ENCODE data around the gene KIF26B. TPM values are rescaled to one million over a fixed set of nuclear protein-coding genes. Genes with fewer than 3 reads are reported as not detected.

The KIF26B gene
- total RNA-seq, 4 donors from 2014 or later, result 0.90 to 2.0 (median 1.5) TPM

GRCh38 chr1:245461681-245462080 is 306.9 kb downstream of the KIF26B start:
- Histone ChIP-seq H3K27ac (no peak overlapping the region), H3K36me3 (no peaks in the 10 kb centered on the region), H3K27me3 (no peaks in the 10 kb centered on the region), H3K4me3 (no peak overlapping the region), H3K9me3 (no peaks in the 10 kb centered on the region), H3K4me1 (no peaks in the 10 kb centered on the region)
- DNase-seq (ENCODE audit: low spot score in 2 of 2), result no peak
- 92 to 94% methylated on average over 5 of the region's 5 CpGs for WGBS, 2 donors
- TF ChIP-seq POLR2A (IDR thresholded peaks at IDR 0.05), result no peak
- TF ChIP-seq EP300 (IDR thresholded peaks at IDR 0.05), result no peak
- TF ChIP-seq, protein P1, sequence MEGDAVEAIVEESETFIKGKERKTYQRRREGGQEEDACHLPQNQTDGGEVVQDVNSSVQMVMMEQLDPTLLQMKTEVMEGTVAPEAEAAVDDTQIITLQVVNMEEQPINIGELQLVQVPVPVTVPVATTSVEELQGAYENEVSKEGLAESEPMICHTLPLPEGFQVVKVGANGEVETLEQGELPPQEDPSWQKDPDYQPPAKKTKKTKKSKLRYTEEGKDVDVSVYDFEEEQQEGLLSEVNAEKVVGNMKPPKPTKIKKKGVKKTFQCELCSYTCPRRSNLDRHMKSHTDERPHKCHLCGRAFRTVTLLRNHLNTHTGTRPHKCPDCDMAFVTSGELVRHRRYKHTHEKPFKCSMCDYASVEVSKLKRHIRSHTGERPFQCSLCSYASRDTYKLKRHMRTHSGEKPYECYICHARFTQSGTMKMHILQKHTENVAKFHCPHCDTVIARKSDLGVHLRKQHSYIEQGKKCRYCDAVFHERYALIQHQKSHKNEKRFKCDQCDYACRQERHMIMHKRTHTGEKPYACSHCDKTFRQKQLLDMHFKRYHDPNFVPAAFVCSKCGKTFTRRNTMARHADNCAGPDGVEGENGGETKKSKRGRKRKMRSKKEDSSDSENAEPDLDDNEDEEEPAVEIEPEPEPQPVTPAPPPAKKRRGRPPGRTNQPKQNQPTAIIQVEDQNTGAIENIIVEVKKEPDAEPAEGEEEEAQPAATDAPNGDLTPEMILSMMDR (IDR thresholded peaks at IDR 0.05), result no peak

DNA sequence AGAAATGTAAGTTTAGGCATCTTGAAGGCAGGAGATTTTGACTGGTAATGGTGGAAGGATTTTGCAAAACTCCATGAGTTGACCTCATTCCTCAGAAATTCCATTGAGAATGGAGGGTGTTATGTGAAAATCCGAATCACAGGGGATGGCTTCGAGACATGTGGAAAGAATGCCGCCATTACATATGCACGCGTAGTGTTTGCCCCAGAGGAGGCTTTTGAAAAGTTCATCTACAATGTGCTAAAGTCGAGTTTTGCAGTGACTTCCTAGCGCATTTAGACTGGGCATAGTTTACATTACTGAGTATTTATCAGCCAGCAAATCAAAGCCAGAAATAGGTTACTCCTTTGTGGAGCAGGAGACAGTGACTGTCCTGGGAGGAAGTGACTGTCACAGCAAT is 307.4 kb downstream of the KIF26B start:
- Histone ChIP-seq H3K36me3 (no peaks in the 10 kb centered on the region), H3K9me3 (no peaks in the 10 kb centered on the region), H3K4me1 (no peaks in the 10 kb centered on the region), H3K27ac (no peak overlapping the region), H3K27me3 (no peaks in the 10 kb centered on the region), H3K4me3 (no peak overlapping the region)
- TF ChIP-seq POLR2A (IDR thresholded peaks at IDR 0.05), result no peak
- DNase-seq (ENCODE audit: low spot score in 2 of 2), result no peak
- 63 to 69% methylated on average over 7 of the region's 7 CpGs for WGBS, 2 donors

GRCh38 chr1:245463392-245464165 is 308.8 kb downstream of the KIF26B start:
- H3K4me1 ChIP-seq, result no peaks in the 10 kb centered on the region
- no peaks in the 10 kb centered on the region for H3K36me3 ChIP-seq
- no peaks in the 10 kb centered on the region for H3K9me3 ChIP-seq
- H3K27ac ChIP-seq, result no peak overlapping the region
- no peak overlapping the region for H3K4me3 ChIP-seq
- no peak for DNase-seq (ENCODE audit: low spot score in 2 of 2)
- whole genome bisulfite sequencing, 2 donors, result 68 to 69% methylated on average over 11 of the region's 11 CpGs
- TF ChIP-seq EP300 (IDR thresholded peaks at IDR 0.05) (no peak), POLR2A (IDR thresholded peaks at IDR 0.05) (no peak)
- TF ChIP-seq, protein P1 (IDR thresholded peaks at IDR 0.05), result no peak
- no peaks in the 10 kb centered on the region for H3K27me3 ChIP-seq

- TF ChIP-seq, protein P1 (IDR thresholded peaks at IDR 0.05), result no peak
- TF ChIP-seq EP300 (IDR thresholded peaks at IDR 0.05) (no peak), POLR2A (IDR thresholded peaks at IDR 0.05) (no peak)
- no peak for DNase-seq (ENCODE audit: low spot score in 2 of 2)
- Histone ChIP-seq H3K27ac (no peak overlapping the region), H3K36me3 (no peaks in the 10 kb centered on the region), H3K4me3 (no peak overlapping the region), H3K4me1 (no peaks in the 10 kb centered on the region), H3K27me3 (no peaks in the 10 kb centered on the region), H3K9me3 (no peaks in the 10 kb centered on the region)
- 87% methylated on average over 15 of the region's 15 CpGs for WGBS, 2 donors
These were observed 309.5 kb downstream of the KIF26B start for GRCh38 chr1:245464290-245464689.

- Histone ChIP-seq H3K9me3 (no peaks in the 10 kb centered on the region), H3K27ac (no peak overlapping the region), H3K4me1 (no peaks in the 10 kb centered on the region), H3K4me3 (no peak overlapping the region), H3K36me3 (no peaks in the 10 kb centered on the region), H3K27me3 (no peaks in the 10 kb centered on the region)
- TF ChIP-seq POLR2A (IDR thresholded peaks at IDR 0.05) (no peak), EP300 (IDR thresholded peaks at IDR 0.05) (no peak)
- TF ChIP-seq, protein P1 (IDR thresholded peaks at IDR 0.05), result no peak
- WGBS, 2 donors, result 77 to 80% methylated on average over 16 of the region's 16 CpGs
- no peak for DNase-seq (ENCODE audit: low spot score in 2 of 2)
These were observed 310.9 kb downstream of the KIF26B start for GRCh38 chr1:245465666-245466065.

Data from tibial nerve (tissue), 4 donors.